GM12878 (cell line): Measurements from ENCODE around the gene POLN. TPM values are rescaled to one million over a fixed set of nuclear protein-coding genes. Genes with fewer than 3 reads are reported as not detected.

Experiments used
- ATAC-seq: fragments of 200-7000 bp; cut with Tn5 transposase; 3 replicates; pipeline ENCODE4 v1.9.1; 2020; ENCODE audit warnings: mild to moderate bottlenecking, moderate library complexity
- BruUV-seq: library from RNA; stranded (reverse); fragments of 400-500 nt; replicated peaks from 2 replicates; lab custom pipeline; 2021; lab: Mats Ljungman, UMichigan
- CTCF ChIA-PET: fragments of 300-600 bp; sonication (Branson Sonifier 250); formaldehyde crosslinking; extraction: SDS; loops from one replicate; lab custom pipeline; 2021; ENCODE audit warnings: inconsistent platforms; lab: Yijun Ruan, JAX
- POLR2A ChIA-PET: fragments of 350-600 bp; formaldehyde crosslinking; extraction: SDS; loops from one replicate; lab custom pipeline; 2021; ENCODE audit warnings: inconsistent platforms; lab: Charles Lee
- RAD21 ChIA-PET: fragments of 300-600 bp; sonication (Branson Sonifier 250); formaldehyde crosslinking; loops from one replicate; lab custom pipeline; 2023; ENCODE audit warnings: antibody characterized with exemption; ENCODE audit not compliant: unreplicated experiment; lab: Charles Lee
- SMC1A ChIA-PET: fragments of 300-600 bp; sonication (Branson Sonifier 250); formaldehyde crosslinking; loops from one replicate; lab custom pipeline; 2023; ENCODE audit not compliant: unreplicated experiment, uncharacterized antibody; lab: Charles Lee
- DNase-seq: peaks from one replicate; pipeline ENCODE4 v3.0.0-alpha.2; 2011; ENCODE audit warnings: low read depth, low spot score
- FAIRE-seq: peaks from 3 replicates; lab custom pipeline; 2011; peaks lifted over from hg19 to GRCh38; lab: Jason Lieb, UNC
- H2AFZ ChIP-seq: 2 replicates; pipeline ENCODE4 v1.6.0; 2011; ENCODE audit warnings: low read depth, low read length, control low read depth; ENCODE audit not compliant: control insufficient read depth
- H3K27ac ChIP-seq: 2 replicates; pipeline ENCODE4 v1.5.1; 2011; ENCODE audit warnings: control low read depth; ENCODE audit not compliant: control insufficient read depth, insufficient read depth
- H3K27me3 ChIP-seq, 2 experiments: replicated peaks in 1 of 2; 2 replicates each; pipeline versions ENCODE4 v1.6.0 to v1.6.1; 2011; ENCODE audit warnings: low read length in 1 of 2; ENCODE audit not compliant: control insufficient read depth in 2 of 2, insufficient read depth in 2 of 2
- H3K36me3 ChIP-seq, 2 experiments: 2 replicates each; pipeline ENCODE4 v1.5.1; 2011; ENCODE audit warnings: low read length in 1 of 2; ENCODE audit not compliant: control insufficient read depth in 2 of 2, insufficient read depth in 2 of 2
- H3K4me1 ChIP-seq: 2 replicates; pipeline ENCODE4 v1.6.1; 2011; ENCODE audit warnings: mild to moderate bottlenecking, low read length, moderate library complexity, mixed read lengths; ENCODE audit not compliant: control insufficient read depth, insufficient read depth
- H3K4me2 ChIP-seq: 2 replicates; pipeline ENCODE4 v1.6.0; 2011; ENCODE audit warnings: control low read depth; ENCODE audit not compliant: control insufficient read depth, insufficient read depth
- H3K4me3 ChIP-seq: fragments of 200-600 bp; sonication (generic); 2 replicates; pipeline ENCODE4 v1.5.1; 2016
- H3K79me2 ChIP-seq: 2 replicates; pipeline ENCODE4 v1.6.0; 2011; ENCODE audit warnings: low read length; ENCODE audit not compliant: control insufficient read depth, insufficient read depth
- H3K9ac ChIP-seq: 2 replicates; pipeline ENCODE4 v1.8.0; 2011; ENCODE audit warnings: low read length, control low read depth, mixed read lengths; ENCODE audit not compliant: control insufficient read depth, insufficient read depth
- H3K9me3 ChIP-seq: replicated peaks from 3 replicates; pipeline ENCODE4 v1.5.1; 2011; ENCODE audit warnings: mild to moderate bottlenecking, low read length; ENCODE audit not compliant: control insufficient read depth, insufficient read depth
- H4K20me1 ChIP-seq: 2 replicates; pipeline ENCODE4 v1.6.0; 2011; ENCODE audit not compliant: control insufficient read depth, insufficient read depth
- BRCA1 ChIP-seq: IDR thresholded peaks from 2 replicates; pipeline ENCODE4 v1.6.1; 2011; ENCODE audit warnings: low read depth, low read length, improper control_type of control experiment
- CHD4 ChIP-seq: fragments of 200-600 bp; sonication (generic); IDR thresholded peaks from 2 replicates; pipeline ENCODE4 v1.6.1; 2016; ENCODE audit warnings: mild to moderate bottlenecking
- HSF1 ChIP-seq: fragments of 150-350 bp; IDR thresholded peaks from 2 replicates; pipeline ENCODE4 v1.6.1; 2014; ENCODE audit warnings: mild to moderate bottlenecking, low read depth, low read length
- IRF4 ChIP-seq: IDR thresholded peaks from 2 replicates; pipeline ENCODE4 v1.6.1; 2011; ENCODE audit warnings: low read depth, low read length
- JUND ChIP-seq: IDR thresholded peaks from 2 replicates; pipeline ENCODE4 v1.6.1; 2012; ENCODE audit warnings: low read depth, mild to moderate bottlenecking, low read length, improper control_type of control experiment, moderate library complexity
- KAT2A ChIP-seq: conservative IDR thresholded peaks from 2 replicates; pipeline ENCODE4 v1.6.1; 2011; ENCODE audit warnings: low read depth, low read length; ENCODE audit not compliant: control insufficient read depth
- LARP7 ChIP-seq: fragments of 450-650 bp; IDR thresholded peaks from 2 replicates; pipeline ENCODE4 v1.6.1; 2017; ENCODE audit warnings: mild to moderate bottlenecking
- MYB ChIP-seq: fragments of 150-350 bp; IDR thresholded peaks from 2 replicates; pipeline ENCODE4 v1.6.1; 2014; ENCODE audit warnings: mild to moderate bottlenecking, low read depth, low read length, borderline replicate concordance
- NR2F1 ChIP-seq: fragments of 450-650 bp; conservative IDR thresholded peaks from 2 replicates; pipeline ENCODE4 v1.6.1; 2017; ENCODE audit warnings: mild to moderate bottlenecking
- ZNF622 ChIP-seq: fragments of 450-650 bp; IDR thresholded peaks from 2 replicates; pipeline ENCODE4 v1.6.1; 2017; ENCODE audit warnings: mild to moderate bottlenecking, inconsistent platforms
- WGBS: methylation state at CpG from one replicate; pipeline ENCODE4 v1.1.6; 2016; ENCODE audit warnings: low lambda C conversion rate; ENCODE audit not compliant: insufficient replicate concordance, insufficient coverage; ENCODE audit errors: missing lambda C conversion rate; 5-methylcytosine and 5-hydroxymethylcytosine counted together
- in situ Hi-C: fragments of 300-500 bp; cut with MboI; formaldehyde crosslinking; loops from 9 replicates; pipeline ENCODE4 v1.14.3; 2018; ENCODE audit warnings: mixed read lengths
- intact Hi-C: fragments of 100-400 bp; cut with micrococcal nuclease; formaldehyde crosslinking; loops from one replicate; pipeline ENCODE4 v1.14.2; 2022; ENCODE audit not compliant: unreplicated experiment
- polyA plus RNA-seq, 11 experiments: library from polyadenylated mRNA; depleted of rRNA in 4 of 11; unstranded in 6 of 11; stranded (reverse) in 5 of 11; fragments of >200 nt; fragmentation: Nextera tagmentation in 4 of 11; fragmentation: Illumina TruSeq in 1 of 11; extraction: Ambion mirVana in 4 of 11; extraction: Trizol in 1 of 11; gene quantifications; 1 replicate in 1 of 11; 2 replicates in 10 of 11; pipeline versions ENCODE4 v1.2.1 to v1.2.3, GENCODE V29; 2011 to 2016; ENCODE audit warnings: inconsistent platforms in 2 of 11, missing spikeins in 2 of 11, low read depth in 1 of 11
- total RNA-seq, 4 experiments: library from RNA; depleted of rRNA in 3 of 4; stranded (reverse); fragments of >200 nt in 3 of 4; fragmentation: Illumina TruSeq in 1 of 4; extraction: Trizol in 1 of 4; gene quantifications; 2 replicates each; pipeline versions ENCODE4 v1.2.1 to v1.2.3, GENCODE V29; 2013 to 2021
- TF ChIP-seq, protein P1 (sequence below): fragments of 450-650 bp; IDR thresholded peaks from 2 replicates; pipeline ENCODE4 v1.6.1; 2017; ENCODE audit warnings: low read depth, mild to moderate bottlenecking, moderate library complexity
- TF ChIP-seq, protein P2 (sequence below): IDR thresholded peaks from 2 replicates; pipeline ENCODE4 v1.6.1; 2012; ENCODE audit warnings: low read depth, low read length, improper control_type of control experiment

The POLN gene
- total and polyA plus RNA-seq, 10 of the 15 experiments (the other 5 are each of a cell fraction or from before 2014, with no cell fraction given) = 0.09 to 2.0 (median 0.95) TPM; not detected in 1

GRCh38 chr4:2049381-2049780 lies 192.5 kb downstream of the POLN start:
- no peak for DNase-seq
- ChIA-PET POLR2A (no interaction called here), CTCF (interaction anchor here (0.7 kb wide), 1 partner anchor 301 kb away, joined by 3 read pairs; no protein-coding TSS in a partner anchor)
- WGBS = 38% methylated on average over 7 of the region's 7 CpGs
- Histone ChIP-seq H3K79me2 (no peaks in the 10 kb centered on the region), H4K20me1 (no peaks in the 10 kb centered on the region), H3K4me1 (no peaks in the 10 kb centered on the region), H3K4me3 (no peak overlapping the region), H3K9ac (no peak overlapping the region), H2AFZ (no peak overlapping the region), H3K27ac (no peak overlapping the region), H3K9me3 (no peaks in the 10 kb centered on the region)
- TF ChIP-seq CHD4 (no peak), KAT2A (no peak), IRF4 (no peak), JUND (no peak), HSF1 (no peak), LARP7 (no peak), ZNF622 (no peak), MYB (no peak), NR2F1 (no peak), BRCA1 (no peak)
- TF ChIP-seq, protein P1, sequence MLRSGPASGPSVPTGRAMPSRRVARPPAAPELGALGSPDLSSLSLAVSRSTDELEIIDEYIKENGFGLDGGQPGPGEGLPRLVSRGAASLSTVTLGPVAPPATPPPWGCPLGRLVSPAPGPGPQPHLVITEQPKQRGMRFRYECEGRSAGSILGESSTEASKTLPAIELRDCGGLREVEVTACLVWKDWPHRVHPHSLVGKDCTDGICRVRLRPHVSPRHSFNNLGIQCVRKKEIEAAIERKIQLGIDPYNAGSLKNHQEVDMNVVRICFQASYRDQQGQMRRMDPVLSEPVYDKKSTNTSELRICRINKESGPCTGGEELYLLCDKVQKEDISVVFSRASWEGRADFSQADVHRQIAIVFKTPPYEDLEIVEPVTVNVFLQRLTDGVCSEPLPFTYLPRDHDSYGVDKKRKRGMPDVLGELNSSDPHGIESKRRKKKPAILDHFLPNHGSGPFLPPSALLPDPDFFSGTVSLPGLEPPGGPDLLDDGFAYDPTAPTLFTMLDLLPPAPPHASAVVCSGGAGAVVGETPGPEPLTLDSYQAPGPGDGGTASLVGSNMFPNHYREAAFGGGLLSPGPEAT = no peak
- TF ChIP-seq, protein P2, sequence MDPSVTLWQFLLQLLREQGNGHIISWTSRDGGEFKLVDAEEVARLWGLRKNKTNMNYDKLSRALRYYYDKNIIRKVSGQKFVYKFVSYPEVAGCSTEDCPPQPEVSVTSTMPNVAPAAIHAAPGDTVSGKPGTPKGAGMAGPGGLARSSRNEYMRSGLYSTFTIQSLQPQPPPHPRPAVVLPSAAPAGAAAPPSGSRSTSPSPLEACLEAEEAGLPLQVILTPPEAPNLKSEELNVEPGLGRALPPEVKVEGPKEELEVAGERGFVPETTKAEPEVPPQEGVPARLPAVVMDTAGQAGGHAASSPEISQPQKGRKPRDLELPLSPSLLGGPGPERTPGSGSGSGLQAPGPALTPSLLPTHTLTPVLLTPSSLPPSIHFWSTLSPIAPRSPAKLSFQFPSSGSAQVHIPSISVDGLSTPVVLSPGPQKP = no peak
- TF ChIP-seq, all 136 proteins: peak for 0
- in situ Hi-C loops = no loop called here
- FAIRE-seq (no peak), ATAC-seq (no peak)
- intact Hi-C loops = no loop called here
- SMC1A ChIA-PET = no interaction called here
- Histone ChIP-seq H3K4me2 (no peak overlapping the region), H3K36me3 (no peaks in the 10 kb centered on the region), H3K27me3 (no peaks in the 10 kb centered on the region; a peak in 1 of 4 replicates)
- no TSS peak for BruUV-seq
- RAD21 ChIA-PET = no interaction called here
